ENCODE measurements around the gene TFR2. TPM values are rescaled to one million over a fixed set of nuclear protein-coding genes. Genes with fewer than 3 reads are reported as not detected.

TFR2 gene
- total RNA-seq, 1 experiment from 2014 or later: 1.1 TPM

DNA sequence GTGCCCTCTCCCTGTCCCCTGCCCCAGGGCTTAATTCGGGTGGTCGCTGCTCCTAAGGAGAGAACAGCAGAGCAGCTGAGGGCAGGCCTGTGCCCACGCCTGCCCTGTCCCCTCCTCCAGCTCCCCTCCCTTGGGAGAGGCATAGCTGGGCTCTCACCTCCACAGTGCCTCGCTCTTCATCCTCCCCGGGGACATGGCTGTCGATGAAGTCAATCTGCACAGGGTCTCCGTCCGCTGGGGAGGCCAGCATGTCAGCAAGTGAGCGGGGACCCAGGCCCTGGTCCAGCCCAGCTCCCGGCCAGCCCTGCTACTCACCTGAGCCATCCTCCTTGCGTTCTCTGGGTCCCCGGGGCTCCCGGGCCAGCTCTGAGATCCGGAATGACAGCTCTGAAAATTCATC, 63.8 kb downstream of the TFR2 start:
- in situ Hi-C loops (cut with HindIII; ENCODE audit: low sequenced_read_pairs): no loop called here

DNA sequence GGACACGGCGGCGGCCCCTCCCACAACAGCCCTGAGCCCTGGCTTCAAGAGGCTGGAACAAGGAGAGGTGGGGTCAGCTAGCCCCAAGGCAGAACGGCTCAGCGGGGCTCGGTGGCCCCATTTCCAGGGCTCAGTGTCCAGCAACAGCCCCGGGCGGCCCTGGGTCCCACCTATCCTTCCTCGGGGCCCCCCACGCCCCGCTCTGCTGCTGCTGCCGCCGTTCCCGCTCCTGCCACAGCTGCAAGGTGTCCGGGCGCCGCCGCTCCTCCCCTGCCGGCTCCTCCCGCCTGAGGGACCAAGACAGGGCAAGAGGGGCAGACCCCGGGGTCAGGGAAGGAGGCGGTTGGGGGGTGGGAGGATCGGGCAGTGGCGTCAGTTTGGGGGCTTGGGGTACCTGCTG, 64.2 kb downstream of the TFR2 start:
- in situ Hi-C loops (cut with HindIII; ENCODE audit: low sequenced_read_pairs): no loop called here
- no peak for DNase-seq (ENCODE audit: low spot score)

More for the DNA sequence above, 63.8 kb downstream of the TFR2 start:
- DNase-seq (ENCODE audit: low spot score): no peak

DNA sequence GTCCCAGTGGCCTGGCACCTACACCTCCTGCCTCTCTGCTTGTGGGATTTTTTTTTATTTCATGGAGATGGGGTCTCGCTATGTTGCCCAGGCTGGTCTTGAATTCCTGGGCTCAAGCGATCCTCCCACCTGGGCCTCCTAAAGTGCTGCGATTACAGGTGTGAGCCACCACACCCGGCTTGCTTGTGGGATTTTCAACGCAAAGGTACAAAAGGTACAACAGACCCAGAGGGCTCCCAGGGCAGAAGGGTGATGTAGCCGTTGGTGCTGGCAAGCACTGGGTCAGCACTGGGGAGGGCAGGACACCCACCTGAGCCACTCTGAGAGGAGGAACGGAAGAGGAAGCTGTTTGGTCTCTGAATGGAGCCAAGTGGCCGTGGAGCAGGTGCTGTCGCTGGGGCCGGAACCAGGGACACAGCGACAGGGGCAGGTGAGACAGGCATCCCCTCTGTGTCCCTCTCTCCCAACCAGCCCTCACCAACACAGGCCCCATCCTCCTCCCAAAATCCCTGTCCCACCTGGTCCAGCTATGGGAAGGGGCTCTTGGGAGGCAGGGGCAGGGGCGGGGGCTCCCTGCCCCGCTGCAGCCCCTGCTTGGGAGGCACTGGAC, 64.9 kb downstream of the TFR2 start:
- no peak for DNase-seq (ENCODE audit: low spot score)
- in situ Hi-C loops (cut with HindIII; ENCODE audit: low sequenced_read_pairs): no loop called here

DNA sequence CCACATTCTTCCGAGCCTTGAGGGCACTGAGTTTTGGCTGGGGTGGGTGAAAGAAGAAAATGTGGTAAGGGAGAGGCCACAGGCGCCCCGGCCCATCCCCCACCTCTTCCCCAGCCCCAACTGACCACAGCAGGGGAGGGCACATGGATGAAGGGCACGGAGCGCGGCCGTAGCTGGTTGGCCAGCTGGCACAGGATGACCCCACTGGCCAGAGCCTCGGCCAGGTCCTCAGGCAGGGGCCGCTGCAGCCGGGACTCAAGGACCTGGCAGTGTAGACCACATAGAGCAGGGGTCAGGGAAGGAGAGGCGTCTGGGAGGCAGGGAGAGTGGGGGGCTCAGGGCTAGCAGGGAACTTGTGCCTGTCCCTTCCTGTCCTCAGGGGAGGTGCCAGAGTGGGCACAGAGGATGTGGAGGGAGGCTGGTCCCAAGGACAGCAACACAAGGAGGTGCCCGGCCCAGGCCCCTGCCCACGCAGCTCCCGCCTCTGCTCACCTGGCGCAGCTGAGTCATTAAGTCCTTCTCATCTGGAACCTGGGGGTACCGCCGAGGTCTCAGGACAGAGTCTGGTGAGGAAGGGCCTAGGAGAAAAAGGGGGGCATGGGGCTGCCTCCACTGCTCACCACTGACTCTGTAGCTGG, 65.5 kb downstream of the TFR2 start:
- no peak for DNase-seq (ENCODE audit: low spot score)
- in situ Hi-C loops (cut with HindIII; ENCODE audit: low sequenced_read_pairs): no loop called here

DNA sequence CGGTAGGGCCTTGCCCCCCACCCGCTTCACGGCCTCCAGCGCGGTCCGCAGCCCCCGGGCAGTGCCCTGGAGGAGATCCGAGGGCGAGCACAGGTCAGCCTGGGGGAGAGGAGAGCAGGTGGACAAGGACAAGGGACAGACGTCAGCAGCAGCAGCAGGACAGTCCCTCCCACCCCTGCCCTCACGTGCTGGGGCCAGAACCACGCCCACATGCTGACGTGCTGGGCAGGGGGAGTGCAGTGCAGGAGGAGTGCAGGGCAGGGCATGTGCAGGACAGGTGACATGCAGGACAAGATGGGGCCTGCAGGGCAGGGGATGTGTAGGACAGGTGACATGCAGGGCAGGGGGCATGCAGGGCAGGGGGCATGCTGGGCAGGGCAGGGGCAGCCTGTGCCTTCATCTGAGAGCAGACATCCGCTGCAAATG, 66.1 kb downstream of the TFR2 start:
- DNase-seq (ENCODE audit: low spot score): no peak
- in situ Hi-C loops (cut with HindIII; ENCODE audit: low sequenced_read_pairs): no loop called here

DNA sequence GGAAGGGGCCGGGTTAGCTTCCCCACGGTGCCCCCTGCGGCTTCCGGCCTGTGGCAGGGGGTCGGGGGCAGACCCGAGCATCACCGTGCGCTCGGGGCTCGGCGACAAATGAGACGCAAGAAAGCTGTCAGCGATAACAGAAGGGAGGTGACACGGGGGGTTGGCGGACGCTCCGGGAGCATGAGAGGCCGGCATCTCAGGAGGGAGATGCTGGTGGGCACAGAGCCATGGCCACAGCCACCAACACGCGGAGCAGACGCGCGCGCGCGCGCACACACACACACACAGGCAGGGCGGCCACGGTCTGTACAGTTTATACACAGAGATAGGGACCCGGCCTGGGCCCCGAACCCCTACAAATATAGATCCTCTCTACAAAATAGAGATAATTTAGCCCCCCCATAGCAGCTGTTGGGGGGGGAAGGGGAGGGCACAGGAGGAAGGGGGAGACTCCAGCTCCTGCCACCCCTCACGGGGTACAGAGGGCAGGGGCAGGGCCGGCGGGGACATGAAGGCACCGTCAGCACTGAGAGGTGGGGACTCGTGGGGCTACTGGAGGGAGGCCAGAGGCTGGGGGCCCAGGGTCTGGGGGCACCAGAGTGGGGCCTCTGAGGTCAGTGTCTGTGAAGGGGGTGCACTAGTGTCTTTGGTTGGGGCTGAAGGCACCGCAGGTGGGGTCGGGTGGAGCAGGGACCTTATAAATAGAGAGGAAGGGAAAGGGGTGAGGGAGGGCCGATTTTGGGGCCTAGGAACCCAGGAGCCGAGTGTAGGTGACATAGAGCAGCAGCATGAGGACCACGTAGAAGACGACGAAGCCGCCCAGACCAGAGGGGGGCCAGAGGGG, 66.8 kb downstream of the TFR2 start:
- DNase-seq (ENCODE audit: low spot score): no peak

DNA sequence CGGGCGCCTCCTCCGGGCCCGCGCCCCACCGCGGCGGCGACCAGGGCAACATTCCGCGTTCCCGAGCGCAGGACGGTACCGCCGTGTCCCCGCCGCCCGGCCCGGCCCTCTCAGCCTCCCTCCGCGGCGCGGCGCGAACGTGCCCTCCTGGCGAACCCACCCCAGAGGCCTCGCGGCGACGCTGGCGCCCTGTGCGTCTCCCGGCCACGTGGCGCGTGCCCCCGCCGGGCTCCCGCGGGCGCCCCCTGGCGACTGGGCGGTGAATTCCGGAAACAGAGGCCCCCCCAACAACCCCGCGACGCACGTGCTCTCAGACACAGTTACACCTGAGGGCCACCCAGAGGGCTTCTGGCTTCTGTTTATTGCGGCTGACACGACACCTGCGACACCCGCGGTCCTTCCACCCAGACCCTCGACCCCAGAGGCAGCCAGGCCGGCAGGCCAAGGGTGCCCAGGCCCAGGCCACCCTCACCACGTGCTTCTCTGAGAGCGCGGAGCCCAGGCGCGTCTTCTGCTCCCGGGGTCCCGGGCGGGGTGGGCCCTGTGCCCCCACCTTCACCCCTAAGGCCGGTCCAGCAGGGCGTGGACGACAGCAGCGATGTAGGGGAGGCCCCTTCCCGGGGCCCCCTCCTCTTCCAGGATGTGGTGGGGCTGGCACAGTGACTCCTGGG, 67.5 kb downstream of the TFR2 start, which contains the start of gene SAP25:
Gene SAP25 (minus strand): TSS at position 210 of the 671 bp plus-strand sequence. CDS start 158 bp downstream, at position 52.
- in situ Hi-C loops (cut with HindIII; ENCODE audit: low sequenced_read_pairs): no loop called here
- DNase-seq (ENCODE audit: low spot score): no peak

More for the DNA sequence above, 66.8 kb downstream of the TFR2 start:
- in situ Hi-C loops (cut with HindIII; ENCODE audit: low sequenced_read_pairs): no loop called here

DNA sequence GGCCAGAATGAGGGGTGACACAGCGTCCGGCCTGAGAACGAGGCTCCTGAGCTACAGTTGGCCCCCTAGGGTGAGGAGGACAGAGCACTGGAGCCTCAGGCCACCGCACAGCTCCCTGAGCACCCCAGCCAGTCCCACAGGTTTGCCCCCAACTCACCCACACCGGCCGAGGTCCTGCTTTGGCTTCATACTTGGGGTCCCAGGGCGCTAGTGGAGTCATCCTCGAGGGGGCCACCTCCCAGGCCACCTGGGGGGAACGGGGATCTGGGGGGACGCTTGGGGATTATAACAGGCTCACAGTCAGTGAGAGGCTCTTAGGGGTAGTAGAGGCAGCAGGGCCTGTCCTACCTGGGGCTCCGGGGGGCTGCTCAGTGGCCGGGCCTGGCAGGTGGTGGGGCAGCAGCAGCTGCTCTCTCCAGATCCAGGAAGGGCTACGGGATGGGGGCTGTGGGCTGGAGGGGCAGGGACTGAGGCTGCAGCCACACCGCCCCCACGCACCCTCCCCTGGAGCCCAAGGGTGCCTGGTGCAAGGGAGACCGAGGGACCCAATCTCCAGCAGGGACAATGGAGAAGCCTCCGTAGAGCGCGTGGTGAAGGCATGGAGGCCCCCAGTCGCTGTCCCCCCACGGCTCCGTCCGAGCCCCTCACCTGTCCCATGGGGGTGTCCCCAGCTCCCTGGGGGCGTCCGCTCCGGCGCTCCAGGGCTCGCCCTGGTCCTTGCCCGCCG, 68.2 kb downstream of the TFR2 start:
- in situ Hi-C loops (cut with HindIII; ENCODE audit: low sequenced_read_pairs): no loop called here

DNA sequence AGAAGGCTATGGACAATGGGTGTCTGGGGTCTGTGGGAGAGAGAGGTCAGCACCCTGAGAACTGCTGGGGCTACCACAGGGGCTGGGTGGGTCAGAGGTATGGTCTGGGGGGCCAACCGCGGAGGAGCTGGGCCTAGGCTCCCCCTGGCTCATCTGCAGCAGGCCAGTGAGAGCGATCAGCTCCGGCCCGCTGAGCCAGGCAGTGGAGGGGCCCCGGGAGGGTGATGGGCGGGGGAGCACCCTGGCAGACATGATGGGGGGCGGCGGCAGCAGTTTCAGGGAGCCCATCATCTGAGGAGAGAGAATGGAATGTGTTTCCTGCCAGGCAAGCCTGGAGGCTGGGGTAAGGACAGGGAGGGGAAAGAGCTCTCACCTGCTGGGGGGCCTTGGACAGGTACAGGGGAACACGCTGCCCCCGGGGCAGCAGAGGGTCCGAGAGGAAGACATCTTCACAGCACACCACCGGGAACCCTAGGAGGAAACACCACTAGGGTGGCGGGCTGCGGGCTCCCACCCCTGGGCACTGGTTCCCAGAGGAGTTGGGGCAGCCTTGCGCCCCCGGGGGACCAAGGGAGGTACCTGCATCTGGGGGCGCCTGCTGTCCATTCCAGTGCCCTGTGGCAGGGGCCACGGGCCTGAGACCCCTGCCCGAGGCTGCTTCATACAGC, 68.9 kb downstream of the TFR2 start:
- no peak for DNase-seq (ENCODE audit: low spot score)
- in situ Hi-C loops (cut with HindIII; ENCODE audit: low sequenced_read_pairs): no loop called here

More for the DNA sequence above, 68.2 kb downstream of the TFR2 start:
- no peak for DNase-seq (ENCODE audit: low spot score)

DNA sequence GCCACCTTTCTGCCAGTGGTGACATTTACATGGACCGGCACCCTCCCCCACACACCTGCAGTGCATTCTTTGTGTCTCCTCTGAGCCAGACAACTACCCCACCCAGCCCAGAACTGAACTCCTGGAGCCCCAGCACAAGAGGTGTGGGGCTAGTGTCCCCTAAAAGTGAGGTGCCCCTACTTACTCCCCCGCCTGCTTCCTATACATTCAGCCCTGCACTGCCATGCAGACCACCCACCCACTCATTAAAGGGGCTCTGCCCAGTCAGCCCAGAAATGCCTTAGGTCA, 69.6 kb downstream of the TFR2 start:
- DNase-seq (ENCODE audit: low spot score): no peak
- in situ Hi-C loops (cut with HindIII; ENCODE audit: low sequenced_read_pairs): no loop called here

DNA sequence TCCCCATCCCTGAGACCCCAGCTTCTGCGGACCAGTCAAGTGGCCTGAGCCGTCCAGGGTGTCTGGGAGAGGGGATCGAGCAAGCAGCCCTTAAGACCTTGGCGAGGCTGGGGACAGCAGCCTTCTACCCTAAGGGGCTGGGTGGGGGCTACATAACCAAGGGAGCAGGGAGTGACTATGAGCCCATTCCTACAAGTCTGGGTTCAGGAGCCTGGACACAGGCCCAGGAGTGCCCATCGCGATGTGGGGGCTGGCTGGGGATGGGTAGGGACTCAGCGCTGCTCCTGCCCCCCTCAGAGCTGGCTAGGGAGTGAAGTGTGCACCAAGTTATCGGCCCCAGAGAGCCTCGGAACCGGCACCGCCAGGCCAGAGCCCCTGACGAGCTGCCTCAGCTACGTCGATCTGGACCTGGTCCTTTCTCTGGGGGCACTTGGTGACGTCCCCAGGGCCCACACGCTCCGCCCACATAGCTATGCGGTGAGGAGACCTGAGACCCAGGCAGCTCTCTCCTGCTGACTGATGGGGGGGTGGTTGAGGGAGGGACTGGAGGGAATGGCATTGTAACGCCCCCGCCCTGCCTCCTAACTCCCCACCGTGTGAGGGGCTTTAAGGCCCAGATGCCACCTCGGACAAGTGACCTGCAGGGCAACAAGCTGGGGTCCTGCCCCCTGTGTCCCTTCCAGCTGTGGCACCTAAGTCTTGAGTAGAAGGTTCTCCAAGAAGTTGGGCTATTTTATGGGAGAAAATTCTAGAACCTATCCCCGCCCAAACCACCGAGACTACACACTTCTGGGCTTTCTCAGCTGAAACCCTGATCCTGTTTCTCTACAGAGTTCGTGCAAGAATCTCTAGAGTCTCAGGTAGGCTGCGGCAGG, 70.2 kb downstream of the TFR2 start:
- peak; percentile 50 for DNase-seq (ENCODE audit: low spot score)
- in situ Hi-C loops (cut with HindIII; ENCODE audit: low sequenced_read_pairs): no loop called here

Other genes starting within 250 kb of the TFR2 start
- 0.54 and 0.62 TPM in 2 replicates for gene ZCWPW1, start 212.8 kb downstream of the TFR2 start, total RNA-seq (2014; rRNA removed; shearing (Covaris generic))
- 42.5 and 57.7 TPM in 2 replicates for gene MEPCE, start 211.7 kb downstream of the TFR2 start, total RNA-seq (2014; rRNA removed; shearing (Covaris generic))
- 56.1 and 59.4 TPM in 2 replicates for gene PPP1R35, start 205.1 kb downstream of the TFR2 start, total RNA-seq (2014; rRNA removed; shearing (Covaris generic))
- gene SPACDR, start 177.3 kb downstream of the TFR2 start, total RNA-seq (2014; rRNA removed; shearing (Covaris generic)): not detected in 2 replicates
- gene TSC22D4, start 162.3 kb downstream of the TFR2 start, total RNA-seq (2014; rRNA removed; shearing (Covaris generic)): 80.1 and 118 TPM in 2 replicates
- gene NYAP1, start 157.6 kb downstream of the TFR2 start, total RNA-seq (2014; rRNA removed; shearing (Covaris generic)): 17.3 and 23.0 TPM in 2 replicates
- gene AGFG2, start 102.3 kb downstream of the TFR2 start, total RNA-seq (2014; rRNA removed; shearing (Covaris generic)): 42.3 and 47.0 TPM in 2 replicates
- gene SAP25, start 67.7 kb downstream of the TFR2 start, total RNA-seq (2014; rRNA removed; shearing (Covaris generic)): not detected in 2 replicates
- gene LRCH4, start 55.4 kb downstream of the TFR2 start, total RNA-seq (2014; rRNA removed; shearing (Covaris generic)): 6.5 and 12.1 TPM in 2 replicates
- 0.78 TPM in 1 of 2 replicates, not detected in the other for gene FBXO24, start 55.2 kb downstream of the TFR2 start, total RNA-seq (2014; rRNA removed; shearing (Covaris generic))
- 72.9 and 82.8 TPM in 2 replicates for gene PCOLCE, start 39.2 kb downstream of the TFR2 start, total RNA-seq (2014; rRNA removed; shearing (Covaris generic))
- gene MOSPD3, start 29.0 kb downstream of the TFR2 start, total RNA-seq (2014; rRNA removed; shearing (Covaris generic)): 12.9 and 52.9 TPM in 2 replicates
- gene ACTL6B, start 14.9 kb upstream of the TFR2 start, total RNA-seq (2014; rRNA removed; shearing (Covaris generic)): 0.14 TPM in 1 of 2 replicates, not detected in the other
- gene GNB2, start 32.2 kb upstream of the TFR2 start, total RNA-seq (2014; rRNA removed; shearing (Covaris generic)): 232 and 241 TPM in 2 replicates
- 20.6 and 28.1 TPM in 2 replicates for gene GIGYF1, start 52.7 kb upstream of the TFR2 start, total RNA-seq (2014; rRNA removed; shearing (Covaris generic))
- 116 and 136 TPM in 2 replicates for gene POP7, start 64.6 kb upstream of the TFR2 start, total RNA-seq (2014; rRNA removed; shearing (Covaris generic))
- gene EPO, start 78.9 kb upstream of the TFR2 start, total RNA-seq (2014; rRNA removed; shearing (Covaris generic)): not detected in 2 replicates
- not detected in 2 replicates for gene ZAN, start 92.0 kb upstream of the TFR2 start, total RNA-seq (2014; rRNA removed; shearing (Covaris generic))
- 86.6 and 107 TPM in 2 replicates for gene EPHB4, start 186.0 kb upstream of the TFR2 start, total RNA-seq (2014; rRNA removed; shearing (Covaris generic))
- gene SLC12A9, start 211.2 kb upstream of the TFR2 start, total RNA-seq (2014; rRNA removed; shearing (Covaris generic)): 15.8 and 25.8 TPM in 2 replicates
- 360 and 395 TPM in 2 replicates for gene TRIP6, start 225.8 kb upstream of the TFR2 start, total RNA-seq (2014; rRNA removed; shearing (Covaris generic))
- gene SRRT, start 233.6 kb upstream of the TFR2 start, total RNA-seq (2014; rRNA removed; shearing (Covaris generic)): 92.2 and 134 TPM in 2 replicates
- 2.5 and 3.6 TPM in 2 replicates for gene UFSP1, start 248.2 kb upstream of the TFR2 start, total RNA-seq (2014; rRNA removed; shearing (Covaris generic))